GM13976 (cell line): ENCODE data around the gene SPATS2L.
A peak's percentile ranks its signal among the peaks of the same experiment; 100 is the strongest.

ENCODE experiments used
- DNase-seq: peaks from one replicate; pipeline ENCODE4 v3.0.0; 2012; ENCODE audit warnings: low spot score
- in situ Hi-C: fragments of 300-500 bp; cut with MboI; formaldehyde crosslinking; loops from one replicate; pipeline ENCODE4 v1.12.0; 2022; ENCODE audit warnings: low sequenced_read_pairs, mixed read lengths, inconsistent platforms; ENCODE audit not compliant: unreplicated experiment
- TF ChIP-seq, protein P1 (sequence below): IDR thresholded peaks from 2 replicates; pipeline ENCODE4 v1.5.1; 2012; ENCODE audit warnings: borderline replicate concordance, mild to moderate bottlenecking; ENCODE audit not compliant: insufficient read depth; ENCODE audit errors: extremely low read depth, missing control alignments, control extremely low read depth

The SPATS2L gene

GRCh38 chr2:200515155-200515554 is 208.7 kb downstream of the SPATS2L start:
- TF ChIP-seq, protein P1, sequence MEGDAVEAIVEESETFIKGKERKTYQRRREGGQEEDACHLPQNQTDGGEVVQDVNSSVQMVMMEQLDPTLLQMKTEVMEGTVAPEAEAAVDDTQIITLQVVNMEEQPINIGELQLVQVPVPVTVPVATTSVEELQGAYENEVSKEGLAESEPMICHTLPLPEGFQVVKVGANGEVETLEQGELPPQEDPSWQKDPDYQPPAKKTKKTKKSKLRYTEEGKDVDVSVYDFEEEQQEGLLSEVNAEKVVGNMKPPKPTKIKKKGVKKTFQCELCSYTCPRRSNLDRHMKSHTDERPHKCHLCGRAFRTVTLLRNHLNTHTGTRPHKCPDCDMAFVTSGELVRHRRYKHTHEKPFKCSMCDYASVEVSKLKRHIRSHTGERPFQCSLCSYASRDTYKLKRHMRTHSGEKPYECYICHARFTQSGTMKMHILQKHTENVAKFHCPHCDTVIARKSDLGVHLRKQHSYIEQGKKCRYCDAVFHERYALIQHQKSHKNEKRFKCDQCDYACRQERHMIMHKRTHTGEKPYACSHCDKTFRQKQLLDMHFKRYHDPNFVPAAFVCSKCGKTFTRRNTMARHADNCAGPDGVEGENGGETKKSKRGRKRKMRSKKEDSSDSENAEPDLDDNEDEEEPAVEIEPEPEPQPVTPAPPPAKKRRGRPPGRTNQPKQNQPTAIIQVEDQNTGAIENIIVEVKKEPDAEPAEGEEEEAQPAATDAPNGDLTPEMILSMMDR = no peak
- in situ Hi-C loops = no loop called here
- no peak for DNase-seq

GRCh38 chr2:200523158-200523557 is 216.7 kb downstream of the SPATS2L start:
- in situ Hi-C loops = no loop called here
- TF ChIP-seq, protein P1 = no peak
- DNase-seq = no peak

DNA sequence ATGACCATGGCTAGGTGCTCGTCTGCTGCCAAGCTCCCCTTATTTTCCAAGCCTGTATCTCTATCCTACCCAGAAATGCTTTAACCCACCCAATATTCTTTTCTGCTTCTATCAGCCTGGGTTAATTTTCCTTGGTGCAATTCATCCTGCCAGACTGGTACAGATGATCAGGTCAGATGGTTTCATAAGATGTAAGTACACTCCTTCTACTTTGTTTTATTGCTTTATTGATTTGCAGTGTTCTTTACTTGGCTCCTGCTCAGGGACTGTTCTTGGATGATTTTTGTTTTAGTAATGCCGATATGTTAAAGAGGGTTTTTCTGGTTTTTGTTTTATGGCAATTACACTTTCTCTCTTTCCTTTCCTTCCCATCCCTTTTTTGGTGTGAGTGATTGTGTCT is 217.1 kb downstream of the SPATS2L start:
- no peak for DNase-seq
- TF ChIP-seq, protein P1 = no peak
- in situ Hi-C loops = no loop called here

- TF ChIP-seq, protein P1 = no peak
- in situ Hi-C loops = no loop called here
- DNase-seq = no peak
These were observed 218.6 kb downstream of the SPATS2L start for GRCh38 chr2:200525066-200525465.

DNA sequence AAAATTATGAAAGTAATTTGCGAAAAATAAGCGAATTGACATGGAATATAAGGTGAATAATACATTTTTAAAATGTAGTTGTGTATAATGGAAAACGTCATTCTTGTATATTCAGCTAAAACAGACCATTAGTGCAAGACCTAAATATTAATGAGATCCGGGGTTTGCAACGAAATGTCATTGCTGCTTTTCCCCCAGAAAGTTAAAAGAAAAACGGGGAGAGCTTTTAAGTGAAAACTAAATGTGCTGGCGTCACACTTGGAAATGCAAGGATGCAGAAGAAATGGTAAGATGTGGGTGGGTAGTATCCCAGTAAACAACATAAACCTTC is 219.0 kb downstream of the SPATS2L start:
- TF ChIP-seq, protein P1 = no peak
- in situ Hi-C loops = no loop called here

DNA sequence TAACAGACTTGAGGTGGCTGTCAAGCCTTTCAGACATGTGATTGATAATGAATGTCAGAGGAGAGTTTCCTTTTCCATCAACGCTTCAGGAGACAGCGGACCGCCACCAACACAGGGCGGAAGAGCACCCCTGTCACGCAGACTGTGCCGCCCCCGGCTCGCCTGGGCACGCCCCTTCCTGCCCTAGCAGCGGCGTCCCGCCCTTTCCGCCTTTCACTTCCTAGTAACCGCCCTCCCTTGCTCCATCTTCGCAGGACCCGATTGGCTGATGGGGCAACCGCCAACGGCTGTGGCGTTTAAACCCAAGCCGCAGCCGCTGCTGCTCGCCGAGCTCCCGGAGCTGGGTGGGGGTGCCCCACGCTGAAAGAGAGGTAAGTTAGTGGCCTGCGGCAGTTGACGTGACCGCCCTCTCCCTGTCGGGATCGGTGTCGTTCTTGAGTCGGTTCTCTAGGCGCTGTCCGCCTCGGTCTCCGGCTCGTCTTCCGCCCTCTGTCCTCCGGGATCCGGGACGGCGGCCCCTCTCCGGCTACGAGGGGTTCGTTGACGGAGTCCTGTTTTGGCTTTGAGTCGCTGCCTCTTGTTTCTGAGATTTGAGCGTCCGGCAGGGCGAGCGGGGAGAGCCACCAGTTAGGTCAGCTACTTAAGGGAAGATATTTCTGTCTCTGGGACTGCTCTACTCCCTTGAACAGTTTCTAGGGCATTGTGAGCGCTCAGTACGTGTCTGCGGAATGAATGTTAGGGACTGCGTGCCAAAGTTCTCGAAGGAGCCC is 219.6 kb downstream of the SPATS2L start, which contains the start of gene SGO2:
Gene SGO2 (plus strand): TSS at position 326 of the 770 bp plus-strand sequence. CDS start 6,769 bp downstream, outside the sequence.
- DNase-seq = peak; percentile 97
- in situ Hi-C loops = no loop called here

More for the DNA sequence above, 219.0 kb downstream of the SPATS2L start:
- no peak for DNase-seq

More for the DNA sequence above, 219.6 kb downstream of the SPATS2L start, which contains the start of gene SGO2:
- TF ChIP-seq, protein P1 = no peak
